Measurements from ENCODE around the gene GAB3. TPM values are rescaled to one million over a fixed set of nuclear protein-coding genes. Genes with fewer than 3 reads are reported as not detected.

Gene GAB3
- total and polyA plus RNA-seq, 2 donors (not counting 1 experiment from before 2014, with no cell fraction given) = 2.8 to 4.1 TPM

DNA sequence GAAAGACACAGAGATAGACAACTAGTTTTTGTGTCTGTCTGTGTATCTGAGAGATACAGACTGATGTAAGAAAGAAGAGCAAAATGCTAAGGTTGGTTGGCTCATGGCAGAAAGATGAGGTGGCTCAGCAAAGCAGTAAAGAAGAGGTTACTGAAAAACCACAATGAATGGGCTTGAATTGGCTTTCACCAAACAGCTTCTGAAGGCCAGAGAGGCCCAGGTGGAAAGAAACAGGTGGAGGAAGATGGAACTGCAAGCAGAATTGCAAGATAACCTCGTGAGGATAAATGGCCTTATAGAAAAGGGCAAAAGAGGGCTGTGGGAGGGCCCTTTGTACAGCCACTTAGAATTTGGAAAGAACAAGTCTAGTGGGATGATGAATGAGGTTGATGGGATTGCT is 39.6 kb downstream of the GAB3 start:
- no peaks in the 10 kb centered on the region for H4K20me1 ChIP-seq (ENCODE audit: control insufficient read depth, extremely low read depth, insufficient read depth, low read length)
- no peaks in the 10 kb centered on the region for H3K9me3 ChIP-seq (ENCODE audit: control insufficient read depth, insufficient read depth, low read depth, low read length)
- H3K4me1 ChIP-seq (ENCODE audit: control insufficient read depth, extremely low read depth, insufficient read depth, low read length) = peaks cover 4% of the 10 kb centered on the region
- no peak overlapping the region for H3K4me3 ChIP-seq (replicated peaks in 1 of 4; ENCODE audit: control extremely low read depth in 1 of 4, insufficient read depth in 1 of 4, low read depth in 3 of 4, low read length in 4 of 4)
- H2AFZ ChIP-seq (ENCODE audit: low read length) = no peak overlapping the region
- H3K9ac ChIP-seq (ENCODE audit: insufficient read depth, low read length) = no peak overlapping the region
- H3K27me3 ChIP-seq (ENCODE audit: control insufficient read depth, insufficient read depth, low read length) = no peaks in the 10 kb centered on the region
- DNase-seq (ENCODE audit: low read depth in 2 of 2) = no peak
- no peak overlapping the region for H3K4me2 ChIP-seq (ENCODE audit: extremely low read depth, insufficient read depth, low read length)
- TF ChIP-seq EZH2 (IDR thresholded peaks at IDR 0.05; ENCODE audit: low read length, missing control alignments) (no peak), CTCF (conservative IDR thresholded peaks at IDR 0.05 in 1 of 2, IDR thresholded peaks at IDR 0.05 in 1 of 2; ENCODE audit: low read depth in 1 of 2, low read length in 2 of 2) (no peak)
- H3K27ac ChIP-seq (ENCODE audit: insufficient read depth, low read length) = no peak overlapping the region
- H3K79me2 ChIP-seq (ENCODE audit: control insufficient read depth, insufficient read depth, low read length) = no peaks in the 10 kb centered on the region
- no peaks in the 10 kb centered on the region for H3K36me3 ChIP-seq (ENCODE audit: control insufficient read depth, insufficient read depth, low read length)

- Histone ChIP-seq H3K36me3 (ENCODE audit: control insufficient read depth, insufficient read depth, low read length) (no peaks in the 10 kb centered on the region), H3K4me3 (replicated peaks in 1 of 4; ENCODE audit: control extremely low read depth in 1 of 4, insufficient read depth in 1 of 4, low read depth in 3 of 4, low read length in 4 of 4) (no peak overlapping the region), H3K9ac (ENCODE audit: insufficient read depth, low read length) (no peak overlapping the region), H3K4me2 (ENCODE audit: extremely low read depth, insufficient read depth, low read length) (no peak overlapping the region), H3K27ac (ENCODE audit: insufficient read depth, low read length) (no peak overlapping the region), H3K79me2 (ENCODE audit: control insufficient read depth, insufficient read depth, low read length) (no peaks in the 10 kb centered on the region), H3K9me3 (ENCODE audit: control insufficient read depth, insufficient read depth, low read depth, low read length) (no peaks in the 10 kb centered on the region), H3K27me3 (ENCODE audit: control insufficient read depth, insufficient read depth, low read length) (no peaks in the 10 kb centered on the region), H3K4me1 (ENCODE audit: control insufficient read depth, extremely low read depth, insufficient read depth, low read length) (peaks cover 4% of the 10 kb centered on the region), H2AFZ (ENCODE audit: low read length) (no peak overlapping the region), H4K20me1 (ENCODE audit: control insufficient read depth, extremely low read depth, insufficient read depth, low read length) (no peaks in the 10 kb centered on the region)
- DNase-seq (ENCODE audit: low read depth in 2 of 2) = no peak
- TF ChIP-seq EZH2 (IDR thresholded peaks at IDR 0.05; ENCODE audit: low read length, missing control alignments) (no peak), CTCF (conservative IDR thresholded peaks at IDR 0.05 in 1 of 2, IDR thresholded peaks at IDR 0.05 in 1 of 2; ENCODE audit: low read depth in 1 of 2, low read length in 2 of 2) (no peak)
Measured at GRCh38 chrX:154710309-154710708, 40.6 kb downstream of the GAB3 start.

GRCh38 chrX:154698630-154699248 is 52.1 kb downstream of the GAB3 start:
- Histone ChIP-seq H3K79me2 (ENCODE audit: control insufficient read depth, insufficient read depth, low read length) (no peaks in the 10 kb centered on the region), H3K9me3 (ENCODE audit: control insufficient read depth, insufficient read depth, low read depth, low read length) (no peaks in the 10 kb centered on the region), H3K27ac (ENCODE audit: insufficient read depth, low read length) (no peak overlapping the region), H3K9ac (ENCODE audit: insufficient read depth, low read length) (no peak overlapping the region), H2AFZ (ENCODE audit: low read length) (no peak overlapping the region), H4K20me1 (ENCODE audit: control insufficient read depth, extremely low read depth, insufficient read depth, low read length) (no peaks in the 10 kb centered on the region), H3K4me1 (ENCODE audit: control insufficient read depth, extremely low read depth, insufficient read depth, low read length) (peaks cover 7% of the 10 kb centered on the region), H3K4me3 (replicated peaks in 1 of 4; ENCODE audit: control extremely low read depth in 1 of 4, insufficient read depth in 1 of 4, low read depth in 3 of 4, low read length in 4 of 4) (no peak overlapping the region), H3K27me3 (ENCODE audit: control insufficient read depth, insufficient read depth, low read length) (no peaks in the 10 kb centered on the region), H3K36me3 (ENCODE audit: control insufficient read depth, insufficient read depth, low read length) (no peaks in the 10 kb centered on the region), H3K4me2 (ENCODE audit: extremely low read depth, insufficient read depth, low read length) (no peak overlapping the region)
- DNase-seq (ENCODE audit: low read depth in 2 of 2) = no peak
- TF ChIP-seq EZH2 (IDR thresholded peaks at IDR 0.05; ENCODE audit: low read length, missing control alignments) (no peak), CTCF (conservative IDR thresholded peaks at IDR 0.05 in 1 of 2, IDR thresholded peaks at IDR 0.05 in 1 of 2; ENCODE audit: low read depth in 1 of 2, low read length in 2 of 2) (no peak)

All from fibroblast of lung (primary cell).